Measurements from ENCODE around the gene ATP9B.

GRCh38 chr18:79397830-79398761, 328.9 kb downstream of the ATP9B start:
- TF ChIP-seq POLR2A (IDR thresholded peaks at IDR 0.05) (no peak), CTCF (IDR thresholded peaks at IDR 0.05) (no peak)

Measured in vagina (tissue), 2 donors.